HEK293T (cell line): ENCODE results near the gene LCLAT1.

Source experiments
- BHLHE40 ChIP-seq: fragments of 450-650 bp; IDR thresholded peaks from 2 replicates; pipeline ENCODE4 v1.6.1; 2016; ENCODE audit warnings: mild to moderate bottlenecking, moderate library complexity, borderline replicate concordance
- CTBP1 ChIP-seq: fragments of 450-650 bp; IDR thresholded peaks from 2 replicates; pipeline ENCODE4 v1.6.1; 2016; ENCODE audit warnings: borderline replicate concordance
- ELF4 ChIP-seq: fragments of 450-650 bp; IDR thresholded peaks from 2 replicates; pipeline ENCODE4 v1.6.1; 2017; ENCODE audit warnings: antibody characterized with exemption
- FOXA1 ChIP-seq: fragments of 450-650 bp; IDR thresholded peaks from 2 replicates; pipeline ENCODE4 v1.6.1; 2016; ENCODE audit warnings: mild to moderate bottlenecking
- FOXK2 ChIP-seq: fragments of 450-650 bp; IDR thresholded peaks from 2 replicates; pipeline ENCODE4 v1.6.1; 2016; ENCODE audit warnings: mild to moderate bottlenecking
- FOXM1 ChIP-seq: fragments of 450-650 bp; IDR thresholded peaks from 2 replicates; pipeline ENCODE4 v1.6.1; 2017; ENCODE audit warnings: mild to moderate bottlenecking, borderline replicate concordance
- L3MBTL2 ChIP-seq: fragments of 450-650 bp; conservative IDR thresholded peaks from 2 replicates; pipeline ENCODE4 v1.6.1; 2016; ENCODE audit warnings: mild to moderate bottlenecking
- LEF1 ChIP-seq: fragments of 450-650 bp; IDR thresholded peaks from 2 replicates; pipeline ENCODE4 v1.6.1; 2017; ENCODE audit warnings: mild to moderate bottlenecking, borderline replicate concordance
- SP1 ChIP-seq: fragments of 450-650 bp; IDR thresholded peaks from 2 replicates; pipeline ENCODE4 v1.6.1; 2017
- SUZ12 ChIP-seq: fragments of 450-650 bp; IDR thresholded peaks from 2 replicates; pipeline ENCODE4 v1.6.1; 2016; ENCODE audit warnings: mild to moderate bottlenecking
- TF ChIP-seq, protein P1 (sequence below): fragments of 450-650 bp; IDR thresholded peaks from 2 replicates; pipeline ENCODE4 v1.6.1; 2016

DNA sequence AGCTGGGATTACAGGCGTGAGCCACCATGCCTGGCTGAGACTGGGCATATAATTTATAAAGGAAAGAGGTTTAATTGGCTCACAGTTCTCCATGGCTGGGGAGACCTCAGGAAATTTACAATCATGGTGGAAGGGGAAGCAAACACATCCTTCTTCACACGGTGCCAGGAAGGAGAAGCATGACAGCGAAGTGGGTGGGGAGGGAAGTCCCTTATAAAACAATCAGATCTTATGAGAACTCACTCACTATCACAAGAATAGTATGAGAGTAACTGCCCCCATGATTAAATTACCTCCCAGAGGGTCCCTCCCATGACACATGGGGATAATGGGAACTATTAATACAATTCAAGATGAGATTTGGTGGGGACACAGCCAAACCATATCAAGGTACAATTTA lies 7.8 kb upstream of the LCLAT1 start:
- TF ChIP-seq ELF4 (no peak), FOXK2 (no peak), L3MBTL2 (no peak), SP1 (no peak), BHLHE40 (no peak), FOXM1 (no peak), SUZ12 (no peak), FOXA1 (no peak), LEF1 (no peak), CTBP1 (no peak)
- TF ChIP-seq, protein P1, sequence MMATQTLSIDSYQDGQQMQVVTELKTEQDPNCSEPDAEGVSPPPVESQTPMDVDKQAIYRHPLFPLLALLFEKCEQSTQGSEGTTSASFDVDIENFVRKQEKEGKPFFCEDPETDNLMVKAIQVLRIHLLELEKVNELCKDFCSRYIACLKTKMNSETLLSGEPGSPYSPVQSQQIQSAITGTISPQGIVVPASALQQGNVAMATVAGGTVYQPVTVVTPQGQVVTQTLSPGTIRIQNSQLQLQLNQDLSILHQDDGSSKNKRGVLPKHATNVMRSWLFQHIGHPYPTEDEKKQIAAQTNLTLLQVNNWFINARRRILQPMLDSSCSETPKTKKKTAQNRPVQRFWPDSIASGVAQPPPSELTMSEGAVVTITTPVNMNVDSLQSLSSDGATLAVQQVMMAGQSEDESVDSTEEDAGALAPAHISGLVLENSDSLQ: no peak
